ENCODE results near the gene MAP4K1. TPM values are rescaled to one million over a fixed set of nuclear protein-coding genes. Genes with fewer than 3 reads are reported as not detected.

The MAP4K1 gene
- total RNA-seq, 1 donor from 2014 or later: 1.7 TPM

- no peak for FAIRE-seq
- H3K27ac ChIP-seq (ENCODE audit: low read depth, low read length): no peak overlapping the region
Measured at GRCh38 chr19:38599722-38600121, 18.0 kb downstream of the MAP4K1 start.

GRCh38 chr19:38597075-38597474, 20.7 kb downstream of the MAP4K1 start:
- no peak overlapping the region for H3K4me3 Mint-ChIP-seq (ENCODE audit: unreplicated experiment)
- Histone ChIP-seq H3K4me2 (ENCODE audit: low read length) (no peak overlapping the region), H3K4me3 (ENCODE audit: insufficient read depth, low read depth, low read length) (no peak overlapping the region), H2AFZ (ENCODE audit: low read depth, low read length) (no peak overlapping the region), H3K36me3 (ENCODE audit: insufficient read depth, low read length) (no peaks in the 10 kb centered on the region), H3K27ac (ENCODE audit: low read depth, low read length) (no peak overlapping the region), H3K9me3 (ENCODE audit: insufficient read depth, low read depth, low read length) (no peaks in the 10 kb centered on the region), H4K20me1 (ENCODE audit: insufficient read depth, low read length) (no peaks in the 10 kb centered on the region), H3K27me3 (ENCODE audit: insufficient read depth, low read length) (no peaks in the 10 kb centered on the region), H3K4me1 (ENCODE audit: insufficient read depth, low read length) (no peaks in the 10 kb centered on the region), H3K79me2 (ENCODE audit: insufficient read depth, low read length) (no peaks in the 10 kb centered on the region), H3K9ac (ENCODE audit: low read length) (no peak overlapping the region)
- no peak overlapping the region for H3K27ac Mint-ChIP-seq (ENCODE audit: unreplicated experiment)
- peaks cover 27% of the 10 kb centered on the region for H3K27me3 Mint-ChIP-seq (ENCODE audit: low read depth, unreplicated experiment)
- no peaks in the 10 kb centered on the region for H3K9me3 Mint-ChIP-seq (ENCODE audit: unreplicated experiment)
- no peak for TF ChIP-seq CTCF (IDR thresholded peaks at IDR 0.05; ENCODE audit: insufficient read depth, low read depth, low read length)
- TF ChIP-seq EZH2 (IDR thresholded peaks at IDR 0.05; ENCODE audit: insufficient read depth, low read length): no peak
- H3K4me1 Mint-ChIP-seq (ENCODE audit: low read depth, unreplicated experiment): no peaks in the 10 kb centered on the region
- DNase-seq (ENCODE audit: low read depth) (no peak), FAIRE-seq (no peak)
- H3K36me3 Mint-ChIP-seq (ENCODE audit: low read depth, unreplicated experiment): no peaks in the 10 kb centered on the region

More at GRCh38 chr19:38599722-38600121, 18.0 kb downstream of the MAP4K1 start:
- H4K20me1 ChIP-seq (ENCODE audit: insufficient read depth, low read length): no peaks in the 10 kb centered on the region
- peak overlapping the region; percentile 21 for H3K4me3 Mint-ChIP-seq (ENCODE audit: unreplicated experiment)
- TF ChIP-seq EZH2 (IDR thresholded peaks at IDR 0.05; ENCODE audit: insufficient read depth, low read length) (no peak), CTCF (IDR thresholded peaks at IDR 0.05; ENCODE audit: insufficient read depth, low read depth, low read length) (no peak)
- H3K36me3 ChIP-seq (ENCODE audit: insufficient read depth, low read length): no peaks in the 10 kb centered on the region
- H3K9me3 Mint-ChIP-seq (ENCODE audit: unreplicated experiment): no peaks in the 10 kb centered on the region
- no peaks in the 10 kb centered on the region for H3K4me1 ChIP-seq (ENCODE audit: insufficient read depth, low read length)
- H3K27me3 ChIP-seq (ENCODE audit: insufficient read depth, low read length): no peaks in the 10 kb centered on the region
- H3K4me2 ChIP-seq (ENCODE audit: low read length): no peak overlapping the region
- peaks cover 27% of the 10 kb centered on the region for H3K27me3 Mint-ChIP-seq (ENCODE audit: low read depth, unreplicated experiment)
- no peak overlapping the region for H3K27ac Mint-ChIP-seq (ENCODE audit: unreplicated experiment)
- no peaks in the 10 kb centered on the region for H3K4me1 Mint-ChIP-seq (ENCODE audit: low read depth, unreplicated experiment)
- no peak overlapping the region for H3K9ac ChIP-seq (ENCODE audit: low read length)
- H3K4me3 ChIP-seq (ENCODE audit: insufficient read depth, low read depth, low read length): no peak overlapping the region
- H3K9me3 ChIP-seq (ENCODE audit: insufficient read depth, low read depth, low read length): no peaks in the 10 kb centered on the region
- no peaks in the 10 kb centered on the region for H3K79me2 ChIP-seq (ENCODE audit: insufficient read depth, low read length)
- H2AFZ ChIP-seq (ENCODE audit: low read depth, low read length): no peak overlapping the region
- DNase-seq (ENCODE audit: low read depth): no peak
- no peaks in the 10 kb centered on the region for H3K36me3 Mint-ChIP-seq (ENCODE audit: low read depth, unreplicated experiment)

GRCh38 chr19:38596057-38596981, 21.4 kb downstream of the MAP4K1 start:
- Histone ChIP-seq H3K4me2 (ENCODE audit: low read length) (peak overlapping the region; percentile 46), H3K9ac (ENCODE audit: low read length) (no peak overlapping the region), H4K20me1 (ENCODE audit: insufficient read depth, low read length) (no peaks in the 10 kb centered on the region), H3K36me3 (ENCODE audit: insufficient read depth, low read length) (no peaks in the 10 kb centered on the region), H2AFZ (ENCODE audit: low read depth, low read length) (peak overlapping the region; percentile 56), H3K27ac (ENCODE audit: low read depth, low read length) (no peak overlapping the region), H3K4me1 (ENCODE audit: insufficient read depth, low read length) (no peaks in the 10 kb centered on the region), H3K27me3 (ENCODE audit: insufficient read depth, low read length) (no peaks in the 10 kb centered on the region), H3K9me3 (ENCODE audit: insufficient read depth, low read depth, low read length) (no peaks in the 10 kb centered on the region), H3K79me2 (ENCODE audit: insufficient read depth, low read length) (no peaks in the 10 kb centered on the region), H3K4me3 (ENCODE audit: insufficient read depth, low read depth, low read length) (no peak overlapping the region)
- H3K27ac Mint-ChIP-seq (ENCODE audit: unreplicated experiment): no peak overlapping the region
- TF ChIP-seq CTCF (IDR thresholded peaks at IDR 0.05; ENCODE audit: insufficient read depth, low read depth, low read length) (no peak), EZH2 (IDR thresholded peaks at IDR 0.05; ENCODE audit: insufficient read depth, low read length) (no peak)
- DNase-seq (ENCODE audit: low read depth): no peak
- no peaks in the 10 kb centered on the region for H3K36me3 Mint-ChIP-seq (ENCODE audit: low read depth, unreplicated experiment)
- peaks cover 24% of the 10 kb centered on the region for H3K27me3 Mint-ChIP-seq (ENCODE audit: low read depth, unreplicated experiment)
- no peak for FAIRE-seq
- no peaks in the 10 kb centered on the region for H3K9me3 Mint-ChIP-seq (ENCODE audit: unreplicated experiment)
- no peaks in the 10 kb centered on the region for H3K4me1 Mint-ChIP-seq (ENCODE audit: low read depth, unreplicated experiment)
- H3K4me3 Mint-ChIP-seq (ENCODE audit: unreplicated experiment): no peak overlapping the region

Data from astrocyte (in vitro differentiated cells and primary cell).